ENCODE measurements around the gene KCNIP4. TPM values are rescaled to one million over a fixed set of nuclear protein-coding genes. Genes with fewer than 3 reads are reported as not detected.

KCNIP4 gene
- total and polyA plus RNA-seq, 10 of the 15 experiments (the other 5 are each of a cell fraction or from before 2014, with no cell fraction given), result 0.03 to 0.23 (median 0.13) TPM; not detected in 7

DNA sequence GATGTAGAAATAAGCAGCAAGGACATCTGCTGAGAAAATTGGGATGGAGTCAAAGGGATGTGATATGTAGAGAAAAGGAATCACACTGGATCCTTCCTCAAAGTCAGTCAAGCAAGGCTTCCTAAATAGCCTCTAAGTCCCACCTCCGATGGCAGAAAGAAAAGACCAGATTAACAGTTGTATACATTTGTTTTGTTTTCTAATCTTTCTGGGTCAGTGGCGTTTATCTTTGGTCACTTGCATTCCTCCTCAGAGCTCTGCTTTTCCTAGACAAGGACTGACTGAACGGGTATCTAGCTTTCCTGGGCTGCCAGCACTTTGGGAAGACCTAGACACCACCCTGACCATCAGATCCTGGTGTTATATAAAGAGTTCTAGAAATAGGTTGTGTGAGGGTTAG is 1225.1 kb downstream of the KCNIP4 start:
- no peak overlapping the region for H3K4me3 ChIP-seq
- WGBS (ENCODE audit: insufficient coverage, insufficient replicate concordance, low lambda C conversion rate, missing lambda C conversion rate), result 96% methylated on average over 3 of the region's 3 CpGs
- FAIRE-seq (no peak), DNase-seq (ENCODE audit: low read depth, low spot score) (no peak), ATAC-seq (no peak)
- CTCF ChIA-PET, result interaction anchor here (0.6 kb wide), 1 partner anchor 203 kb away, joined by 3 read pairs; no protein-coding TSS in a partner anchor
- RAD21 ChIA-PET (ENCODE audit: unreplicated experiment), result no interaction called here
- no TSS peak for BruUV-seq (replicated peaks)
- no peaks in the 10 kb centered on the region for H3K79me2 ChIP-seq (ENCODE audit: control insufficient read depth, insufficient read depth, low read length)
- TF ChIP-seq, protein P1, sequence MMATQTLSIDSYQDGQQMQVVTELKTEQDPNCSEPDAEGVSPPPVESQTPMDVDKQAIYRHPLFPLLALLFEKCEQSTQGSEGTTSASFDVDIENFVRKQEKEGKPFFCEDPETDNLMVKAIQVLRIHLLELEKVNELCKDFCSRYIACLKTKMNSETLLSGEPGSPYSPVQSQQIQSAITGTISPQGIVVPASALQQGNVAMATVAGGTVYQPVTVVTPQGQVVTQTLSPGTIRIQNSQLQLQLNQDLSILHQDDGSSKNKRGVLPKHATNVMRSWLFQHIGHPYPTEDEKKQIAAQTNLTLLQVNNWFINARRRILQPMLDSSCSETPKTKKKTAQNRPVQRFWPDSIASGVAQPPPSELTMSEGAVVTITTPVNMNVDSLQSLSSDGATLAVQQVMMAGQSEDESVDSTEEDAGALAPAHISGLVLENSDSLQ (IDR thresholded peaks at IDR 0.05), result no peak
- no peak for TF ChIP-seq ZBED1 (IDR thresholded peaks at IDR 0.05; ENCODE audit: borderline replicate concordance)
- TF ChIP-seq SMARCA5 (IDR thresholded peaks at IDR 0.05), result no peak
- TF ChIP-seq CEBPZ (IDR thresholded peaks at IDR 0.05; ENCODE audit: low read depth, low read length), result no peak
- no peak for TF ChIP-seq CREB1 (IDR thresholded peaks at IDR 0.05; ENCODE audit: low read depth)
- TF ChIP-seq SRF (IDR thresholded peaks at IDR 0.05; ENCODE audit: low read depth in 2 of 2, low read length in 2 of 2), result no peak
- TF ChIP-seq, protein P2, sequence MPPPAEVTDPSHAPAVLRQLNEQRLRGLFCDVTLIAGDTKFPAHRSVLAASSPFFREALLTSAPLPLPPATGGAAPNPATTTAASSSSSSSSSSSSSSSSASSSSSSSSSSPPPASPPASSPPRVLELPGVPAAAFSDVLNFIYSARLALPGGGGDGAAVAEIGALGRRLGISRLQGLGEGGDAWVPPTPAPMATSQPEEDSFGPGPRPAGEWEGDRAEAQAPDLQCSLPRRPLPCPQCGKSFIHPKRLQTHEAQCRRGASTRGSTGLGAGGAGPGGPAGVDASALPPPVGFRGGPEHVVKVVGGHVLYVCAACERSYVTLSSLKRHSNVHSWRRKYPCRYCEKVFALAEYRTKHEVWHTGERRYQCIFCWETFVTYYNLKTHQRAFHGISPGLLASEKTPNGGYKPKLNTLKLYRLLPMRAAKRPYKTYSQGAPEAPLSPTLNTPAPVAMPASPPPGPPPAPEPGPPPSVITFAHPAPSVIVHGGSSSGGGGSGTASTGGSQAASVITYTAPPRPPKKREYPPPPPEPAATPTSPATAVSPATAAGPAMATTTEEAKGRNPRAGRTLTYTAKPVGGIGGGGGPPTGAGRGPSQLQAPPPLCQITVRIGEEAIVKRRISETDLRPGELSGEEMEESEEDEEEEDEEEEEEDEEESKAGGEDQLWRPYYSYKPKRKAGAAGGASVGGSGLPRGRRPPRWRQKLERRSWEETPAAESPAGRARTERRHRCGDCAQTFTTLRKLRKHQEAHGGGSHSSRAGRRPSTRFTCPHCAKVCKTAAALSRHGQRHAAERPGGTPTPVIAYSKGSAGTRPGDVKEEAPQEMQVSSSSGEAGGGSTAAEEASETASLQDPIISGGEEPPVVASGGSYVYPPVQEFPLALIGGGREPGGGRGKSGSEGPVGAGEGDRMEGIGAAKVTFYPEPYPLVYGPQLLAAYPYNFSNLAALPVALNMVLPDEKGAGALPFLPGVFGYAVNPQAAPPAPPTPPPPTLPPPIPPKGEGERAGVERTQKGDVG (CRISPR knock-in tag; IDR thresholded peaks at IDR 0.05), result no peak
- no peak for TF ChIP-seq KAT2A (conservative IDR thresholded peaks at IDR 0.05; ENCODE audit: control insufficient read depth, low read depth, low read length)
- no peak for TF ChIP-seq NR2C1 (IDR thresholded peaks at IDR 0.05)
- TF ChIP-seq IKZF1 (conservative IDR thresholded peaks at IDR 0.05), result no peak
- TF ChIP-seq ZNF207 (IDR thresholded peaks at IDR 0.05; ENCODE audit: borderline replicate concordance), result no peak
- TF ChIP-seq RAD51 (IDR thresholded peaks at IDR 0.05), result no peak
- no peaks in the 10 kb centered on the region for H4K20me1 ChIP-seq (ENCODE audit: control insufficient read depth, insufficient read depth)
- in situ Hi-C loops (cut with MboI), result no loop called here
- no peak overlapping the region for H3K27ac ChIP-seq (ENCODE audit: control insufficient read depth, insufficient read depth)
- POLR2A ChIA-PET, result no interaction called here
- no peaks in the 10 kb centered on the region for H3K4me1 ChIP-seq (ENCODE audit: control insufficient read depth, insufficient read depth, low read length)
- H3K9ac ChIP-seq (ENCODE audit: control insufficient read depth, insufficient read depth, low read length), result no peak overlapping the region
- H3K4me2 ChIP-seq (ENCODE audit: control insufficient read depth, insufficient read depth), result no peak overlapping the region
- intact Hi-C loops (cut with micrococcal nuclease; ENCODE audit: unreplicated experiment), result no loop called here
- H3K27me3 ChIP-seq (replicated peaks in 1 of 2; ENCODE audit: control insufficient read depth in 2 of 2, insufficient read depth in 2 of 2, low read length in 1 of 2), result no peaks in the 10 kb centered on the region
- SMC1A ChIA-PET (ENCODE audit: uncharacterized antibody, unreplicated experiment), result no interaction called here
- no peaks in the 10 kb centered on the region; the same call in 2 of the 3 replicates for H3K9me3 ChIP-seq (replicated peaks; ENCODE audit: control insufficient read depth, insufficient read depth, low read length)
- no peak overlapping the region for H2AFZ ChIP-seq (ENCODE audit: control insufficient read depth, low read depth, low read length)
- no peaks in the 10 kb centered on the region; a peak in 2 of 4 replicates for H3K36me3 ChIP-seq (ENCODE audit: control insufficient read depth in 2 of 2, insufficient read depth in 2 of 2, low read length in 1 of 2)

Measured in GM12878 (cell line).